HepG2 (cell line): Measurements from ENCODE around the gene STK39. TPM values are rescaled to one million over a fixed set of nuclear protein-coding genes. Genes with fewer than 3 reads are reported as not detected.

Experiments used
- BHLHE40 ChIP-seq: IDR thresholded peaks from 2 replicates; pipeline ENCODE4 v1.6.1; 2011; ENCODE audit warnings: low read length, improper control_type of control experiment
- CERS6 ChIP-seq: sonication (generic); formaldehyde crosslinking; IDR thresholded peaks from 2 replicates; pipeline ENCODE4 v1.5.0; 2020; ENCODE audit warnings: missing genetic modification reagents
- DMAP1 ChIP-seq: IDR thresholded peaks from 2 replicates; pipeline ENCODE4 v1.6.1; 2016
- ELF1 ChIP-seq: sonication (generic); formaldehyde crosslinking; IDR thresholded peaks from 2 replicates; pipeline ENCODE4 v1.4.0; 2020; ENCODE audit warnings: missing genetic modification reagents
- FOXO1 ChIP-seq: sonication (generic); formaldehyde crosslinking; IDR thresholded peaks from 2 replicates; pipeline ENCODE4 v1.4.0; 2020; ENCODE audit warnings: missing genetic modification reagents
- GTF2F1 ChIP-seq: fragments of 150-350 bp; IDR thresholded peaks from 2 replicates; pipeline ENCODE4 v1.6.1; 2014; ENCODE audit warnings: low read length
- IRF9 ChIP-seq: sonication (generic); formaldehyde crosslinking; IDR thresholded peaks from 2 replicates; pipeline ENCODE4 v1.8.0; 2022; ENCODE audit warnings: missing genetic modification reagents, mild to moderate bottlenecking, borderline replicate concordance
- JUNB ChIP-seq: sonication (generic); formaldehyde crosslinking; IDR thresholded peaks from 2 replicates; pipeline ENCODE4 v1.8.0; 2022; ENCODE audit warnings: missing genetic modification reagents, mild to moderate bottlenecking, borderline replicate concordance
- MNT ChIP-seq: fragments of 450-650 bp; IDR thresholded peaks from 2 replicates; pipeline ENCODE4 v1.6.1; 2016
- NONO ChIP-seq, 2 experiments: fragments of 450-650 bp in 1 of 2; sonication (generic) in 1 of 2; formaldehyde crosslinking in 1 of 2; IDR thresholded peaks in 1 of 2; conservative IDR thresholded peaks in 1 of 2; 2 replicates each; pipeline versions ENCODE4 v1.6.1 to v1.8.0; 2017 to 2022; ENCODE audit warnings: mild to moderate bottlenecking in 1 of 2, missing genetic modification reagents in 1 of 2, moderate library complexity in 1 of 2
- REPIN1 ChIP-seq: sonication (generic); formaldehyde crosslinking; IDR thresholded peaks from 2 replicates; pipeline ENCODE4 v1.8.0; 2022; ENCODE audit warnings: missing genetic modification reagents, low read depth, mild to moderate bottlenecking, borderline replicate concordance
- SOX5 ChIP-seq: IDR thresholded peaks from 2 replicates; pipeline ENCODE4 v1.6.1; 2016; ENCODE audit warnings: borderline replicate concordance
- SRSF9 ChIP-seq: fragments of 200-400 bp; formaldehyde crosslinking; IDR thresholded peaks from 2 replicates; pipeline ENCODE4 v1.6.1; 2018; ENCODE audit warnings: borderline replicate concordance, mild to moderate bottlenecking, low read depth, low read length; ENCODE audit not compliant: insufficient read depth, poor library complexity, severe bottlenecking
- TBX3 ChIP-seq: fragments of 450-650 bp; IDR thresholded peaks from 2 replicates; pipeline ENCODE4 v1.6.1; 2017; ENCODE audit warnings: antibody characterized with exemption, mild to moderate bottlenecking, inconsistent platforms, borderline replicate concordance
- ZBTB34 ChIP-seq: sonication (generic); formaldehyde crosslinking; IDR thresholded peaks from 2 replicates; pipeline ENCODE4 v1.8.0; 2022; ENCODE audit warnings: mild to moderate bottlenecking, missing genetic modification reagents
- ZNF746 ChIP-seq: sonication (generic); formaldehyde crosslinking; IDR thresholded peaks from 2 replicates; pipeline ENCODE4 v1.8.0; 2022; ENCODE audit warnings: mild to moderate bottlenecking, missing genetic modification reagents
- ZNF850 ChIP-seq: sonication (generic); formaldehyde crosslinking; conservative IDR thresholded peaks from 2 replicates; pipeline ENCODE4 v1.9.0; 2021; ENCODE audit warnings: mild to moderate bottlenecking, missing genetic modification reagents
- polyA plus RNA-seq, 8 experiments: library from polyadenylated mRNA; depleted of rRNA in 3 of 8; stranded (reverse) in 7 of 8; unstranded in 1 of 8; fragments of >200 nt; fragmentation: Illumina TruSeq in 4 of 8; extraction: Trizol in 4 of 8; gene quantifications; 2 replicates each; pipeline versions ENCODE4 v1.2.1 to v1.2.3, GENCODE V29; 2011 to 2016; ENCODE audit warnings: low read depth in 4 of 8, missing spikeins in 1 of 8, mixed read lengths in 1 of 8; ENCODE audit not compliant: insufficient read depth in 1 of 8
- total RNA-seq, 5 experiments: library from RNA; depleted of rRNA; stranded (reverse); fragments of >200 nt; fragmentation: Illumina TruSeq; extraction: Trizol; gene quantifications; 2 replicates each; pipeline ENCODE4 v1.2.3, GENCODE V29; 2016; ENCODE audit warnings: low read depth in 1 of 5
- TF ChIP-seq, protein P1 (sequence below): sonication (generic); formaldehyde crosslinking; IDR thresholded peaks from 2 replicates; pipeline ENCODE4 v1.4.0; 2020; ENCODE audit warnings: missing genetic modification reagents
- TF ChIP-seq, protein P2 (sequence below): sonication (generic); formaldehyde crosslinking; IDR thresholded peaks from 2 replicates; pipeline ENCODE4 v1.4.0; 2020; ENCODE audit warnings: missing genetic modification reagents; ENCODE audit errors: not compliant biosample characterization

Gene STK39
- total and polyA plus RNA-seq, 2 of the 13 experiments (the other 11 are each of a cell fraction or from before 2014, with no cell fraction given): 27.3 to 38.4 TPM

DNA sequence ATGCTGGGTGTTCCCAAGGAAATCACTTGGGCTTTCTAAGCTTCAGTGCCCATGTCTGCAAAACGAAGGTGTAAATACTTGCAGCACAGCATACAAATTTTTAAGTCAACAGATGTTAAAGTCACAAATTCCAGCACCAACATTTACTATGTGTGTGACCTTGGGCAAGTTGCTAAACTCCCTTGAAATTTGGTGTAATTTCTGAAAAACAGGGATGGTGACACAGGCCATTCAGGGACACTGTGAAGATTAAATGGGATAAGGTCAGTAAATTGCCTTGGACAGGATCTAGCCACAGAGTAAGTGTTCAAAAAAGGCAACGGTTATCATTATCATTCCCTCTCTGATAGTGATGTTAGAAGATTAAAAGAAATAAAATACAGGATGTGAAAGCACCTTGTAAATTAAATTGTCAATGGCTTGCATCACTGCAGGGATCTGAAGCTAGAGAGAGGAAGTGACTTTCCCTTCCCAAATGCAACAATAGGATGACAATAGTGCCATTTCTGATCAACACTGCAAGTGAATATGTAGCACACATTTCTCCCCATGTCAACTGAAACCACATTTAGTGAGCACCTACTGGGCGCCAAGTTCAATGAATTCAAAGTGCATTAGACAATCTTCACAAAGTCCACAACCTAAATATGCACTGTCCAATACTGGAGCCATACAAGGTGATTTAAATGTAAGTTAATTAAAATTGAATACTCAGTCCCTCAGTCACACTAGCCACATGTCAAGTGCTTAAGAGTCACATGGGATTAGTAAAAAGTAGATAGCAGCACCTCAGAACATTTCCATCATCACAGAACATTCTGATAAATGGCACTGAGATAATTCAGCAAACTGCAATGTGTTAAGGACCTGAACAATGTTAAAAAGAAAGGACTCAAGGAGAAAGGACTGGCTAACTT is 81.2 kb downstream of the STK39 start (continued):
- TF ChIP-seq MNT: peak; percentile 80
- TF ChIP-seq NONO (IDR thresholded peaks at IDR 0.05): no peak
- no peak; the same call in 1 of the 2 replicates for TF ChIP-seq NONO (CRISPR knock-in tag; conservative IDR thresholded peaks at IDR 0.05)
- TF ChIP-seq ZBTB34 (CRISPR knock-in tag): no peak
- no peak for TF ChIP-seq IRF9 (CRISPR knock-in tag)
- TF ChIP-seq ZNF850 (CRISPR knock-in tag): no peak
- TF ChIP-seq DMAP1 (CRISPR knock-in tag): no peak
- no peak for TF ChIP-seq REPIN1 (CRISPR knock-in tag)
- no peak for TF ChIP-seq ELF1 (CRISPR knock-in tag)
- peak; percentile 78 for TF ChIP-seq FOXO1 (CRISPR knock-in tag)
- no peak for TF ChIP-seq CERS6 (CRISPR knock-in tag)
- no peak for TF ChIP-seq BHLHE40
- no peak for TF ChIP-seq JUNB (CRISPR knock-in tag)
- TF ChIP-seq, protein P1, sequence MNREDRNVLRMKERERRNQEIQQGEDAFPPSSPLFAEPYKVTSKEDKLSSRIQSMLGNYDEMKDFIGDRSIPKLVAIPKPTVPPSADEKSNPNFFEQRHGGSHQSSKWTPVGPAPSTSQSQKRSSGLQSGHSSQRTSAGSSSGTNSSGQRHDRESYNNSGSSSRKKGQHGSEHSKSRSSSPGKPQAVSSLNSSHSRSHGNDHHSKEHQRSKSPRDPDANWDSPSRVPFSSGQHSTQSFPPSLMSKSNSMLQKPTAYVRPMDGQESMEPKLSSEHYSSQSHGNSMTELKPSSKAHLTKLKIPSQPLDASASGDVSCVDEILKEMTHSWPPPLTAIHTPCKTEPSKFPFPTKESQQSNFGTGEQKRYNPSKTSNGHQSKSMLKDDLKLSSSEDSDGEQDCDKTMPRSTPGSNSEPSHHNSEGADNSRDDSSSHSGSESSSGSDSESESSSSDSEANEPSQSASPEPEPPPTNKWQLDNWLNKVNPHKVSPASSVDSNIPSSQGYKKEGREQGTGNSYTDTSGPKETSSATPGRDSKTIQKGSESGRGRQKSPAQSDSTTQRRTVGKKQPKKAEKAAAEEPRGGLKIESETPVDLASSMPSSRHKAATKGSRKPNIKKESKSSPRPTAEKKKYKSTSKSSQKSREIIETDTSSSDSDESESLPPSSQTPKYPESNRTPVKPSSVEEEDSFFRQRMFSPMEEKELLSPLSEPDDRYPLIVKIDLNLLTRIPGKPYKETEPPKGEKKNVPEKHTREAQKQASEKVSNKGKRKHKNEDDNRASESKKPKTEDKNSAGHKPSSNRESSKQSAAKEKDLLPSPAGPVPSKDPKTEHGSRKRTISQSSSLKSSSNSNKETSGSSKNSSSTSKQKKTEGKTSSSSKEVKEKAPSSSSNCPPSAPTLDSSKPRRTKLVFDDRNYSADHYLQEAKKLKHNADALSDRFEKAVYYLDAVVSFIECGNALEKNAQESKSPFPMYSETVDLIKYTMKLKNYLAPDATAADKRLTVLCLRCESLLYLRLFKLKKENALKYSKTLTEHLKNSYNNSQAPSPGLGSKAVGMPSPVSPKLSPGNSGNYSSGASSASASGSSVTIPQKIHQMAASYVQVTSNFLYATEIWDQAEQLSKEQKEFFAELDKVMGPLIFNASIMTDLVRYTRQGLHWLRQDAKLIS (CRISPR knock-in tag): no peak
- TF ChIP-seq SOX5 (CRISPR knock-in tag): peak; percentile 61; the same call in 1 of the 2 replicates
- TF ChIP-seq ZNF746 (CRISPR knock-in tag): no peak
- no peak for TF ChIP-seq TBX3
- no peak for TF ChIP-seq SRSF9
- TF ChIP-seq GTF2F1: no peak
- TF ChIP-seq, protein P2, sequence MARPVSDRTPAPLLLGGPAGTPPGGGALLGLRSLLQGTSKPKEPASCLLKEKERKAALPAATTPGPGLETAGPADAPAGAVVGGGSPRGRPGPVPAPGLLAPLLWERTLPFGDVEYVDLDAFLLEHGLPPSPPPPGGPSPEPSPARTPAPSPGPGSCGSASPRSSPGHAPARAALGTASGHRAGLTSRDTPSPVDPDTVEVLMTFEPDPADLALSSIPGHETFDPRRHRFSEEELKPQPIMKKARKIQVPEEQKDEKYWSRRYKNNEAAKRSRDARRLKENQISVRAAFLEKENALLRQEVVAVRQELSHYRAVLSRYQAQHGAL (CRISPR knock-in tag): no peak
